H9 (cell line): Measurements from ENCODE around the gene IQGAP3. TPM values are rescaled to one million over a fixed set of nuclear protein-coding genes. Genes with fewer than 3 reads are reported as not detected.

ENCODE experiments used
- DNase-seq: peaks from one replicate; pipeline ENCODE4 v3.0.0-alpha.2; 2017
- H2AFZ ChIP-seq: one replicate; pipeline ENCODE4 v1.6.1; 2013; ENCODE audit warnings: mild to moderate bottlenecking, low read length, control low read depth, moderate library complexity
- H2AK5ac ChIP-seq: 2 replicates; pipeline ENCODE4 v1.6.1; 2013; ENCODE audit warnings: low read length, control low read depth, mixed read lengths; ENCODE audit not compliant: insufficient read length
- H2BK120ac ChIP-seq: one replicate; pipeline ENCODE4 v1.6.1; 2013; ENCODE audit warnings: low read depth, mild to moderate bottlenecking, low read length, control low read depth, inconsistent platforms; ENCODE audit not compliant: poor library complexity, severe bottlenecking
- H2BK12ac ChIP-seq: 2 replicates; pipeline ENCODE4 v1.6.1; 2013; ENCODE audit warnings: low read length, control low read depth, mixed read lengths, low read depth; ENCODE audit not compliant: insufficient read length
- H2BK15ac ChIP-seq: 2 replicates; pipeline ENCODE4 v1.6.1; 2013; ENCODE audit warnings: low read depth, low read length, control low read depth
- H2BK20ac ChIP-seq: one replicate; pipeline ENCODE4 v1.6.1; 2013; ENCODE audit warnings: low read depth, mild to moderate bottlenecking, low read length, control low read depth, inconsistent platforms; ENCODE audit not compliant: poor library complexity, severe bottlenecking
- H2BK5ac ChIP-seq: 2 replicates; pipeline ENCODE4 v1.6.1; 2013; ENCODE audit warnings: low read length, control low read depth, mixed read lengths; ENCODE audit not compliant: insufficient read length
- H3K14ac ChIP-seq: 2 replicates; pipeline ENCODE4 v1.6.1; 2013; ENCODE audit warnings: low read length, control low read depth; ENCODE audit not compliant: insufficient read depth
- H3K18ac ChIP-seq: 2 replicates; pipeline ENCODE4 v1.6.1; 2013; ENCODE audit warnings: low read depth, mild to moderate bottlenecking, mixed read lengths, low read length, control low read depth; ENCODE audit not compliant: insufficient read length
- H3K23ac ChIP-seq: 2 replicates; pipeline ENCODE4 v1.6.1; 2013; ENCODE audit warnings: low read length, control low read depth, mixed read lengths, low read depth; ENCODE audit not compliant: insufficient read length
- H3K23me2 ChIP-seq: 2 replicates; pipeline ENCODE4 v1.6.1; 2013; ENCODE audit warnings: low read depth, mild to moderate bottlenecking, mixed read lengths, low read length, control low read depth; ENCODE audit not compliant: insufficient read length, poor library complexity, severe bottlenecking
- H3K27ac ChIP-seq: 2 replicates; pipeline ENCODE4 v1.5.1; 2013; ENCODE audit warnings: low read length, control low read depth, mixed read lengths, low read depth; ENCODE audit not compliant: insufficient read length
- H3K27me3 ChIP-seq: 2 replicates; pipeline ENCODE4 v1.6.1; 2013; ENCODE audit warnings: low read length, control low read depth, inconsistent platforms; ENCODE audit not compliant: insufficient read depth
- H3K4ac ChIP-seq: 2 replicates; pipeline ENCODE4 v1.6.1; 2013; ENCODE audit warnings: low read depth, mild to moderate bottlenecking, control low read depth, inconsistent platforms, low read length, moderate library complexity
- H3K4me1 ChIP-seq: 2 replicates; pipeline ENCODE4 v1.6.1; 2013; ENCODE audit warnings: low read length, control low read depth, inconsistent platforms; ENCODE audit not compliant: insufficient read depth
- H3K4me2 ChIP-seq: 2 replicates; pipeline ENCODE4 v1.6.1; 2013; ENCODE audit warnings: low read length, control low read depth, mixed read lengths; ENCODE audit not compliant: insufficient read length, insufficient read depth
- H3K56ac ChIP-seq: 2 replicates; pipeline ENCODE4 v1.6.1; 2013; ENCODE audit warnings: low read depth, mild to moderate bottlenecking, mixed read lengths, low read length, control low read depth; ENCODE audit not compliant: insufficient read length
- H3K79me1 ChIP-seq: 2 replicates; pipeline ENCODE4 v1.6.1; 2013; ENCODE audit warnings: low read depth, mild to moderate bottlenecking, moderate library complexity, low read length, control low read depth, inconsistent platforms; ENCODE audit not compliant: insufficient read depth, poor library complexity, severe bottlenecking
- H3K79me2 ChIP-seq: 2 replicates; pipeline ENCODE4 v1.6.1; 2013; ENCODE audit warnings: low read length, control low read depth, inconsistent platforms; ENCODE audit not compliant: insufficient read depth
- H3K9ac ChIP-seq: 2 replicates; pipeline ENCODE4 v1.6.1; 2013; ENCODE audit warnings: low read length, control low read depth, mixed read lengths; ENCODE audit not compliant: insufficient read length; ENCODE audit errors: extremely low read depth
- H3K9me3 ChIP-seq: one replicate; pipeline ENCODE4 v1.6.1; 2013; ENCODE audit warnings: low read depth, low read length, inconsistent platforms; ENCODE audit not compliant: control insufficient read depth
- H3T11ph ChIP-seq: one replicate; pipeline ENCODE4 v1.6.1; 2013; ENCODE audit warnings: mild to moderate bottlenecking, low read length, control low read depth, inconsistent platforms
- H4K20me1 ChIP-seq: one replicate; pipeline ENCODE4 v1.6.1; 2013; ENCODE audit not compliant: control insufficient read depth, insufficient read length, insufficient read depth
- H4K5ac ChIP-seq: 2 replicates; pipeline ENCODE4 v1.6.1; 2013; ENCODE audit warnings: low read depth, mild to moderate bottlenecking, mixed read lengths, low read length, control low read depth; ENCODE audit not compliant: insufficient read length
- H4K8ac ChIP-seq: replicated peaks from 2 replicates; pipeline ENCODE4 v1.6.1; 2013; ENCODE audit warnings: low read length, control low read depth, mixed read lengths, low read depth; ENCODE audit not compliant: insufficient read length
- H4K91ac ChIP-seq: 2 replicates; pipeline ENCODE4 v1.6.1; 2013; ENCODE audit warnings: low read depth, mild to moderate bottlenecking, moderate library complexity, mixed read lengths, low read length, control low read depth; ENCODE audit not compliant: insufficient read length
- H3K27ac Mint-ChIP-seq, 3 experiments: 2 replicates in 2 of 3; 3 replicates in 1 of 3; pipeline ENCODE4 v1.8.0; 2020 to 2021; ENCODE audit warnings: mixed read lengths in 3 of 3, mild to moderate bottlenecking in 1 of 3, moderate library complexity in 1 of 3
- H3K27me3 Mint-ChIP-seq: 2 replicates; pipeline ENCODE4 v1.8.0; 2021; ENCODE audit warnings: low read depth, mild to moderate bottlenecking, moderate library complexity, mixed read lengths
- H3K36me3 Mint-ChIP-seq, 3 experiments: 2 replicates in 2 of 3; 3 replicates in 1 of 3; pipeline ENCODE4 v1.8.0; 2020 to 2021; ENCODE audit warnings: low read depth in 3 of 3, mixed read lengths in 3 of 3; ENCODE audit not compliant: insufficient read depth in 1 of 3
- H3K4me1 Mint-ChIP-seq, 2 experiments: 2 replicates each; pipeline ENCODE4 v1.8.0; 2020; ENCODE audit warnings: mixed read lengths in 2 of 2
- H3K4me3 Mint-ChIP-seq, 2 experiments: 2 replicates in 1 of 2; 3 replicates in 1 of 2; pipeline ENCODE4 v1.8.0; 2020 to 2021; ENCODE audit warnings: mild to moderate bottlenecking in 2 of 2, mixed read lengths in 2 of 2, moderate library complexity in 1 of 2
- H3K9me3 Mint-ChIP-seq, 2 experiments: 2 replicates in 1 of 2; 3 replicates in 1 of 2; pipeline ENCODE4 v1.8.0; 2020; ENCODE audit warnings: mild to moderate bottlenecking in 2 of 2, mixed read lengths in 2 of 2, moderate library complexity in 1 of 2
- CTCF ChIP-seq: fragments of 200-600 bp; sonication (generic); conservative IDR thresholded peaks from 3 replicates; pipeline ENCODE4 v1.8.0; 2021; ENCODE audit warnings: antibody characterized with exemption, mild to moderate bottlenecking
- WGBS: extraction: QIAGEN DNeasy Blood & Tissue Kit; methylation state at CpG from one replicate; pipeline ENCODE4 v1.1.7; 2013; ENCODE audit warnings: missing lambda C conversion rate, low lambda C conversion rate, mixed read lengths; ENCODE audit not compliant: insufficient read length; ENCODE audit errors: extremely low coverage; 5-methylcytosine and 5-hydroxymethylcytosine counted together
- total RNA-seq: library from RNA; stranded (reverse); gene quantifications from 2 replicates; pipeline ENCODE4 v1.2.1, GENCODE V29; 2021

Gene IQGAP3
- total RNA-seq, 1 experiment from 2014 or later, result 24.5 TPM

GRCh38 chr1:156492591-156493080 lies 79.7 kb downstream of the IQGAP3 start:
- WGBS, result no CpG with 5 or more reads among the region's 7 CpGs
- no peak overlapping the region for H2AK5ac ChIP-seq
- no peak overlapping the region for H3K23ac ChIP-seq
- no peaks in the 10 kb centered on the region for H3K79me1 ChIP-seq
- H3K23me2 ChIP-seq, result no peaks in the 10 kb centered on the region
- H3K4me2 ChIP-seq, result no peak overlapping the region
- TF ChIP-seq CTCF, result no peak
- H2BK5ac ChIP-seq, result no peak overlapping the region
- no peak overlapping the region for H3K14ac ChIP-seq
- H3K9me3 ChIP-seq, result no peaks in the 10 kb centered on the region
- peaks cover 19% of the 10 kb centered on the region for H3K4me1 ChIP-seq
- no peak overlapping the region for H3K56ac ChIP-seq
- peaks cover 12% of the 10 kb centered on the region; the same call in 1 of the 2 replicates for H3K79me2 ChIP-seq
- no peak overlapping the region for H3K18ac ChIP-seq
- no peak overlapping the region for H2BK15ac ChIP-seq
- H4K5ac ChIP-seq, result no peak overlapping the region
- no peak overlapping the region for H4K91ac ChIP-seq
- H2AFZ ChIP-seq, result no peak overlapping the region
- H2BK120ac ChIP-seq, result no peak overlapping the region
- no peak overlapping the region for H2BK12ac ChIP-seq
- no peak overlapping the region for H3K4ac ChIP-seq
- H3K9ac ChIP-seq, result no peak overlapping the region
- Mint-ChIP-seq H3K27ac (peak overlapping the region in 2 of 3 experiments; percentile 56 to 87; a peak in 3 of 7 replicates), H3K9me3 (no peaks in the 10 kb centered on the region), H3K4me1 (peaks cover 80 to 95% of the 10 kb centered on the region in 2 experiments), H3K36me3 (peaks cover 0 to 5% (median 2%) of the 10 kb centered on the region in 3 experiments; a peak in 3 of 7 replicates), H3K4me3 (no peak overlapping the region; a peak in 1 of 5 replicates), H3K27me3 (no peaks in the 10 kb centered on the region)
- H3K27me3 ChIP-seq, result no peaks in the 10 kb centered on the region
- H4K8ac ChIP-seq, result no peak overlapping the region
- no peak overlapping the region for H3T11ph ChIP-seq
- no peak overlapping the region for H3K27ac ChIP-seq
- no peak overlapping the region for H2BK20ac ChIP-seq
- H4K20me1 ChIP-seq, result no peaks in the 10 kb centered on the region
- no peak for DNase-seq
